CD4-positive, alpha-beta T cell (primary cell): ENCODE data around the gene SLC24A3. TPM values are rescaled to one million over a fixed set of nuclear protein-coding genes. Genes with fewer than 3 reads are reported as not detected.

Experiments
- ATAC-seq: fragments of 200-7000 bp; cut with Tn5 transposase; one replicate; pipeline ENCODE4 v1.10.0; 2022; ENCODE audit warnings: mild to moderate bottlenecking; ENCODE audit not compliant: poor library complexity
- CTCF ChIA-PET: fragments of 350-600 bp; sonication (Branson Sonifier 250); formaldehyde crosslinking; loops from one replicate; lab custom pipeline; 2021; ENCODE audit warnings: antibody characterized with exemption, inconsistent platforms; lab: Charles Lee
- POLR2A ChIA-PET: fragments of 350-600 bp; sonication (Branson Sonifier 250); formaldehyde crosslinking; loops from one replicate; lab custom pipeline; 2021; ENCODE audit warnings: antibody characterized with exemption, inconsistent platforms; lab: Charles Lee
- DNase-seq, 14 experiments: peaks; one replicate each; pipeline ENCODE4 v3.0.0-alpha.2; 2013 to 2020; ENCODE audit warnings: mixed read lengths in 2 of 14
- H3K27ac ChIP-seq, 2 donors: one replicate each; pipeline versions ENCODE4 v1.5.1 to v1.7.0; 2013; ENCODE audit warnings: low read length in 2 of 2, low read depth in 1 of 2, mild to moderate bottlenecking in 1 of 2
- H3K27me3 ChIP-seq, 2 experiments: 1 replicate in 1 of 2; 2 replicates in 1 of 2; pipeline versions ENCODE4 v1.6.1 to v1.7.0; 2013; ENCODE audit warnings: low read length in 2 of 2, control low read depth in 1 of 2, mild to moderate bottlenecking in 1 of 2, moderate library complexity in 1 of 2; ENCODE audit not compliant: insufficient read depth in 2 of 2, control insufficient read depth in 1 of 2
- H3K36me3 ChIP-seq: one replicate; pipeline ENCODE4 v1.6.1; 2013; ENCODE audit warnings: low read length, control low read depth; ENCODE audit not compliant: insufficient read depth
- H3K4me1 ChIP-seq: one replicate; pipeline ENCODE4 v1.6.1; 2013; ENCODE audit warnings: low read length, control low read depth; ENCODE audit not compliant: insufficient read depth
- H3K4me3 ChIP-seq: one replicate; pipeline ENCODE4 v1.5.1; 2013; ENCODE audit warnings: mild to moderate bottlenecking, low read length, moderate library complexity
- H3K9me3 ChIP-seq, 2 experiments: 1 replicate in 1 of 2; 2 replicates in 1 of 2; pipeline versions ENCODE4 v1.6.1 to v1.7.0; 2013; ENCODE audit warnings: low read length in 2 of 2, mild to moderate bottlenecking in 2 of 2, control low read depth in 1 of 2, moderate library complexity in 1 of 2; ENCODE audit not compliant: control insufficient read depth in 1 of 2, insufficient read depth in 1 of 2
- H3K27ac Mint-ChIP-seq: one replicate; pipeline ENCODE4 v1.8.0; 2020; ENCODE audit warnings: mixed read lengths
- H3K27me3 Mint-ChIP-seq: one replicate; pipeline ENCODE4 v1.8.0; 2021; ENCODE audit warnings: mixed read lengths
- H3K36me3 Mint-ChIP-seq: one replicate; pipeline ENCODE4 v1.8.0; 2021; ENCODE audit warnings: low read depth, mixed read lengths
- H3K4me1 Mint-ChIP-seq: one replicate; pipeline ENCODE4 v1.8.0; 2021; ENCODE audit warnings: low read depth, mixed read lengths
- H3K4me3 Mint-ChIP-seq: one replicate; pipeline ENCODE4 v1.8.0; 2020; ENCODE audit warnings: mild to moderate bottlenecking, mixed read lengths
- H3K9me3 Mint-ChIP-seq: one replicate; pipeline ENCODE4 v1.8.0; 2020; ENCODE audit warnings: mixed read lengths
- intact Hi-C, 2 experiments: fragments of 100-400 bp; cut with DNase I in 1 of 2; cut with micrococcal nuclease in 1 of 2; formaldehyde crosslinking; loops; one replicate each; pipeline versions ENCODE4 v1.15.1 to v1.9.0; 2023 to 2025; cut with DNase I, micrococcal nuclease
- total RNA-seq, 174 experiments: library from RNA in 2 of 174; stranded (reverse) in 2 of 174; gene quantifications; one replicate each; pipeline ENCODE4 v1.2.3 and lab custom pipeline; 2021 to 2026
- TF ChIP-seq, protein P1 (sequence below): fragments of 200-600 bp; IDR thresholded peaks from one replicate; pipeline ENCODE4 v1.8.0; 2022; ENCODE audit warnings: antibody characterized with exemption, mild to moderate bottlenecking

The SLC24A3 gene
- total RNA-seq, 2 experiments from 2014 or later = not detected

DNA sequence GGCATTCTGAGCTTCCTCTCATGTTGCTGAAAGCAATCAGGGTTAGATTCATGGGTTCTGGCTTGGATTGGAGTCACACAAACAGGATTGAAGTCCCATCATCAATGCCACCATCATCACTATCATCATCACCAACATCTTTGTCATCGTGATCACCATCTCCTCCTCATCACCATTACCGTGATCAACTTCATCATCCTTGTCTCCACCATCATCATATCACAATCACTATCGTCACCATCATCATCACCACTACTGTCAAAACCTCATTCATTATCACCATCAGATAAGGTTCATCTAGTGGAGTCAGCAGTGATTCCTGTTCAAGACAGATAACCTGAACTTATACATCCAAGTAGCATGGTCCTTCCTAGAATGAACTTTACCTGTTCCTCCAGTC lies 351.8 kb downstream of the SLC24A3 start:
- no peaks in the 10 kb centered on the region for H3K27me3 Mint-ChIP-seq
- H3K36me3 Mint-ChIP-seq = no peaks in the 10 kb centered on the region
- TF ChIP-seq, protein P1, sequence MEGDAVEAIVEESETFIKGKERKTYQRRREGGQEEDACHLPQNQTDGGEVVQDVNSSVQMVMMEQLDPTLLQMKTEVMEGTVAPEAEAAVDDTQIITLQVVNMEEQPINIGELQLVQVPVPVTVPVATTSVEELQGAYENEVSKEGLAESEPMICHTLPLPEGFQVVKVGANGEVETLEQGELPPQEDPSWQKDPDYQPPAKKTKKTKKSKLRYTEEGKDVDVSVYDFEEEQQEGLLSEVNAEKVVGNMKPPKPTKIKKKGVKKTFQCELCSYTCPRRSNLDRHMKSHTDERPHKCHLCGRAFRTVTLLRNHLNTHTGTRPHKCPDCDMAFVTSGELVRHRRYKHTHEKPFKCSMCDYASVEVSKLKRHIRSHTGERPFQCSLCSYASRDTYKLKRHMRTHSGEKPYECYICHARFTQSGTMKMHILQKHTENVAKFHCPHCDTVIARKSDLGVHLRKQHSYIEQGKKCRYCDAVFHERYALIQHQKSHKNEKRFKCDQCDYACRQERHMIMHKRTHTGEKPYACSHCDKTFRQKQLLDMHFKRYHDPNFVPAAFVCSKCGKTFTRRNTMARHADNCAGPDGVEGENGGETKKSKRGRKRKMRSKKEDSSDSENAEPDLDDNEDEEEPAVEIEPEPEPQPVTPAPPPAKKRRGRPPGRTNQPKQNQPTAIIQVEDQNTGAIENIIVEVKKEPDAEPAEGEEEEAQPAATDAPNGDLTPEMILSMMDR = no peak
- ChIA-PET POLR2A (no interaction called here), CTCF (no interaction called here)
- ATAC-seq = no peak
- H3K27ac Mint-ChIP-seq = no peak overlapping the region
- no peaks in the 10 kb centered on the region for H3K9me3 Mint-ChIP-seq
- no peak overlapping the region for H3K4me3 Mint-ChIP-seq
- intact Hi-C loops = no loop called here
- no peaks in the 10 kb centered on the region for H3K4me1 ChIP-seq
- no peak overlapping the region for H3K4me3 ChIP-seq
- H3K4me1 Mint-ChIP-seq = no peaks in the 10 kb centered on the region
- H3K36me3 ChIP-seq = no peaks in the 10 kb centered on the region
- no peaks in the 10 kb centered on the region for H3K9me3 ChIP-seq
- DNase-seq = no peak
- no peaks in the 10 kb centered on the region for H3K27me3 ChIP-seq
- no peak overlapping the region for H3K27ac ChIP-seq

DNA sequence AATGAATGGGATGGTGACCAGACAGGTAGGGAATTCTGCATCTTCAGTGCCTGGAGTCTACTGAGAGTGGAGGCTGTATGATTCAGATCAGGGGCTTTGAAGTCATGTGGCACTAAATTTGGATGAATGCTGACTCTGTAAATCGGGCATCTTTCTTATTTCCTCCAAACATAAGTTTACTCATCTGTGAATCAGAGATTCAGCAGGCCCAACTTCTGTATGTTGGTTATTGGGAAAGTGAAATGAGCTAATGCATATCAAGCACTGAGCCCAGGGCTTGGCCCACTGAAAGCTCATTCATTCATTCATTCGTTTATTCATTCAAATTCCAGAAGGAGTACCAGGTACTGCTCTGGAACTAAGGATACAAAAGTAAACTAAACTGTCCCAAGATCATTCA lies 353.3 kb downstream of the SLC24A3 start:
- POLR2A ChIA-PET = no interaction called here
- H3K27me3 Mint-ChIP-seq = peaks cover 3% of the 10 kb centered on the region
- intact Hi-C loops = no loop called here
- Histone ChIP-seq H3K9me3 (no peaks in the 10 kb centered on the region), H3K27me3 (no peaks in the 10 kb centered on the region), H3K27ac (no peak overlapping the region), H3K4me3 (no peak overlapping the region), H3K4me1 (no peaks in the 10 kb centered on the region), H3K36me3 (no peaks in the 10 kb centered on the region)
- no peaks in the 10 kb centered on the region for H3K36me3 Mint-ChIP-seq
- H3K27ac Mint-ChIP-seq = no peak overlapping the region
- DNase-seq (no peak), ATAC-seq (no peak)
- TF ChIP-seq, protein P1 = no peak
- H3K9me3 Mint-ChIP-seq = peaks cover 7% of the 10 kb centered on the region
- H3K4me1 Mint-ChIP-seq = no peaks in the 10 kb centered on the region
- CTCF ChIA-PET = no interaction called here
- no peak overlapping the region for H3K4me3 Mint-ChIP-seq

DNA sequence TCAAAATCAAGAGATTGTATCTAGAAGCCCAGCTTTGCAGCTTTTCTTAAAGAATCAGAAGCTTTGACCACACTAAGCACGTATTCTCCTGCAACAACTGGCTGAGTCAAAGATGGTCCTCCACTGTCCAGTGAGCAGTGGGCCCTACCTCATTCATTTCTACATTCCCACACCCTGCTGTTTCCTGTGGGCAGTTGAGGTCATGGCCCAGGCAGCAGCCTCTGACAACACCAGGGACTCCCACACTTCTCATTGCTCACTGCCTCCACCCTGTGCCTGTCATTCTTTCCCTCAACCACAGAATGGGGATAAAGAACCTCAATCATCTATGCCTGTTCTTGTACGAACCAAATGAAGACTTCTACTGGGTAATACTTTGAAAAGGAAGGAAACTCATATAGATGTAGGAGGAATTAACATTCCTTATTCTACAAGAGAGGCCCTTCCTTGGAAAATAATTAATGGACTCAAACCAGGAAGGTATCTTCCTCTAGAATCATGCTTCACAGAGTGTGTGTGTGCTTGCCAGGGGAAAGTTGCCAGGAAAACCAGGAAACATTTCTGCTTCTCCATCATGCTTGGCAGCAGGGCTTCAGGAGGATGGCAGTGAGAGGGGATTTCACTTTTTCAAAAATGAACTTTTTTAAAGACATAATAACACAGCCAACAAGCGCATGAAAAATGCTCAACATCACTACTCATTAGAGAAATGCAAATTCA lies 353.9 kb downstream of the SLC24A3 start:
- H3K4me3 ChIP-seq = no peak overlapping the region
- H3K27ac Mint-ChIP-seq = no peak overlapping the region
- H3K27me3 ChIP-seq = no peaks in the 10 kb centered on the region
- intact Hi-C loops = no loop called here
- H3K4me1 ChIP-seq = no peaks in the 10 kb centered on the region
- POLR2A ChIA-PET = no interaction called here
- no peaks in the 10 kb centered on the region for H3K36me3 ChIP-seq
- no peaks in the 10 kb centered on the region for H3K36me3 Mint-ChIP-seq
- peaks cover 3% of the 10 kb centered on the region for H3K27me3 Mint-ChIP-seq
- H3K4me3 Mint-ChIP-seq = no peak overlapping the region
- ATAC-seq (no peak), DNase-seq (no peak)
- CTCF ChIA-PET = no interaction called here
- no peak overlapping the region for H3K27ac ChIP-seq
- H3K9me3 Mint-ChIP-seq = peaks cover 7% of the 10 kb centered on the region
- no peaks in the 10 kb centered on the region for H3K9me3 ChIP-seq
- no peaks in the 10 kb centered on the region for H3K4me1 Mint-ChIP-seq
- TF ChIP-seq, protein P1 = no peak
